ENCODE measurements around the gene GJB2.

GJB2 gene

GRCh38 chr13:20193162-20193906 lies 596 bp upstream of the GJB2 start:
- in situ Hi-C loops (cut with MboI; ENCODE audit: low sequenced_read_pairs), result loop anchor here (25.0 kb wide), 2 partner anchors 719 to 1294 kb away; partner anchors contain the start of gene XPO4

GRCh38 chr13:20192158-20192835 lies 441 bp downstream of the GJB2 start:
- in situ Hi-C loops (cut with MboI; ENCODE audit: low sequenced_read_pairs), result loop anchor here (25.0 kb wide), 2 partner anchors 720 to 1295 kb away; partner anchors contain the start of gene XPO4

- in situ Hi-C loops (cut with MboI; ENCODE audit: low sequenced_read_pairs), result loop anchor here (25.0 kb wide), 2 partner anchors 721 to 1296 kb away; partner anchors contain the start of gene XPO4
Observed at GRCh38 chr13:20191311-20192157, 1.2 kb downstream of the GJB2 start.

- in situ Hi-C loops (cut with MboI; ENCODE audit: low sequenced_read_pairs), result loop anchor here (25.0 kb wide), 2 partner anchors 722 to 1297 kb away; partner anchors contain the start of gene XPO4
Observed at GRCh38 chr13:20190481-20191310, 2.0 kb downstream of the GJB2 start.

GRCh38 chr13:20190076-20190475 lies 2.7 kb downstream of the GJB2 start:
- in situ Hi-C loops (cut with MboI; ENCODE audit: low sequenced_read_pairs), result loop anchor here (25.0 kb wide), 2 partner anchors 722 to 1297 kb away; partner anchors contain the start of gene XPO4

- in situ Hi-C loops (cut with MboI; ENCODE audit: low sequenced_read_pairs), result loop anchor here (25.0 kb wide), 2 partner anchors 723 to 1298 kb away; partner anchors contain the start of gene XPO4
Observed at GRCh38 chr13:20188667-20189553, 3.8 kb downstream of the GJB2 start.

- in situ Hi-C loops (cut with MboI; ENCODE audit: low sequenced_read_pairs), result loop anchor here (25.0 kb wide), 2 partner anchors 726 to 1301 kb away; partner anchors contain the start of gene XPO4
Observed at GRCh38 chr13:20186771-20187170, 6.0 kb downstream of the GJB2 start.

- in situ Hi-C loops (cut with MboI; ENCODE audit: low sequenced_read_pairs), result loop anchor here (25.0 kb wide), 2 partner anchors 727 to 1302 kb away; partner anchors contain the start of gene XPO4
Observed at GRCh38 chr13:20185366-20186056, 7.2 kb downstream of the GJB2 start.

GRCh38 chr13:20182231-20182846 lies 10.4 kb downstream of the GJB2 start:
- in situ Hi-C loops (cut with MboI; ENCODE audit: low sequenced_read_pairs), result loop anchor here (25.0 kb wide), 2 partner anchors 730 to 1305 kb away; partner anchors contain the start of gene XPO4

- in situ Hi-C loops (cut with MboI; ENCODE audit: low sequenced_read_pairs), result loop anchor here (25.0 kb wide), 2 partner anchors 731 to 1306 kb away; partner anchors contain the start of gene XPO4
Observed at GRCh38 chr13:20181188-20181587, 11.6 kb downstream of the GJB2 start.

- in situ Hi-C loops (cut with MboI; ENCODE audit: low sequenced_read_pairs), result loop anchor here (25.0 kb wide), 2 partner anchors 734 to 1309 kb away; partner anchors contain the start of gene XPO4
Observed at GRCh38 chr13:20178156-20178555, 14.6 kb downstream of the GJB2 start.

- in situ Hi-C loops (cut with MboI; ENCODE audit: low sequenced_read_pairs), result loop anchor here (25.0 kb wide), 2 partner anchors 735 to 1310 kb away; partner anchors contain the start of gene XPO4
Observed at GRCh38 chr13:20177049-20177831, 15.5 kb downstream of the GJB2 start.

GRCh38 chr13:20175907-20176652 lies 16.7 kb downstream of the GJB2 start:
- in situ Hi-C loops (cut with MboI; ENCODE audit: low sequenced_read_pairs), result loop anchor here (25.0 kb wide), 2 partner anchors 736 to 1311 kb away; partner anchors contain the start of gene XPO4

GRCh38 chr13:20175406-20175794 lies 17.3 kb downstream of the GJB2 start:
- in situ Hi-C loops (cut with MboI; ENCODE audit: low sequenced_read_pairs), result loop anchor here (25.0 kb wide), 2 partner anchors 737 to 1312 kb away; partner anchors contain the start of gene XPO4

GRCh38 chr13:20174656-20175405 lies 17.9 kb downstream of the GJB2 start:
- in situ Hi-C loops (cut with MboI; ENCODE audit: low sequenced_read_pairs), result loop anchor here (25.0 kb wide), 3 partner anchors 188 to 1312 kb away; partner anchors contain the start of gene XPO4
